Endothelial cell (in vitro differentiated cells): ENCODE data around the gene SHISA6. TPM values are rescaled to one million over a fixed set of nuclear protein-coding genes. Genes with fewer than 3 reads are reported as not detected.
"Not testable (repeated sequence)": the region's sequence is repeated elsewhere in the genome, so short reads cannot be mapped to it uniquely, and the experiment has no call there.

Experiments used
- DNase-seq: peaks from one replicate; pipeline ENCODE4 v3.0.0; 2021; ENCODE audit warnings: low spot score
- H3K27ac Mint-ChIP-seq: one replicate; pipeline ENCODE4 v1.8.0; 2021; ENCODE audit warnings: mixed read lengths, inconsistent platforms; ENCODE audit not compliant: unreplicated experiment
- H3K27me3 Mint-ChIP-seq: one replicate; pipeline ENCODE4 v1.8.0; 2021; ENCODE audit warnings: mild to moderate bottlenecking, moderate library complexity, mixed read lengths, inconsistent platforms; ENCODE audit not compliant: unreplicated experiment
- H3K36me3 Mint-ChIP-seq: one replicate; pipeline ENCODE4 v1.8.0; 2021; ENCODE audit warnings: mild to moderate bottlenecking, low read depth, mixed read lengths, inconsistent platforms; ENCODE audit not compliant: unreplicated experiment
- H3K4me1 Mint-ChIP-seq: one replicate; pipeline ENCODE4 v1.8.0; 2021; ENCODE audit warnings: mild to moderate bottlenecking, mixed read lengths, inconsistent platforms; ENCODE audit not compliant: unreplicated experiment
- H3K4me3 Mint-ChIP-seq: one replicate; pipeline ENCODE4 v1.8.0; 2021; ENCODE audit warnings: mild to moderate bottlenecking, mixed read lengths, inconsistent platforms; ENCODE audit not compliant: unreplicated experiment
- H3K9me3 Mint-ChIP-seq: one replicate; pipeline ENCODE4 v1.8.0; 2021; ENCODE audit warnings: mixed read lengths, inconsistent platforms; ENCODE audit not compliant: unreplicated experiment
- total RNA-seq: library from RNA; stranded (reverse); fragmentation: NEBNext Ultra II Directional; extraction: Animal tissue kit (Norgen Biotek cat#: 25700); gene quantifications from one replicate; pipeline ENCODE4 v1.2.1, GENCODE V29; 2021; ENCODE audit not compliant: unreplicated experiment
- TF ChIP-seq, protein P1 (sequence below): fragments of 200-600 bp; sonication (generic); IDR thresholded peaks from one replicate; pipeline ENCODE4 v1.5.0; 2021; ENCODE audit warnings: antibody characterized with exemption; ENCODE audit not compliant: unreplicated experiment

SHISA6 gene
- total RNA-seq, 1 donor from 2014 or later: not detected

DNA sequence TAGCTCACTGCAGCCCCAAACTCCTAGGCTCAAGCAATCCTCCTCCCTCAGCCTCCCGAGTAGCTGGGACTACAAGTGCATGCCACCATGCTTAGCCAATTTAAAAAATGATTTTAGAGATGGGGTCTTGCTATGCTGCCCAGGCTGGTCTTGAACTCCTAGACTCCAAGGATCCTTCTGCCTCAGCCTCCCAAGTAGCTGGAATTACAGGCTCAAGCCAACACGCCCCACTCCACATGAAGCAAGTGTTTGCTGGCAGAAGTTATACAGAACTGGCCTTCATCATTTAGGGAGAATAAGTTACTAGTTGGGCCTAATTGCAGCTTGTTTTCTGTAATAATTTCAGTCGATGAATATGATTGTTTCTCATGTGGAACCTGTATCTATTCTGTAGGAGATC lies 68.0 kb downstream of the SHISA6 start:
- Mint-ChIP-seq H3K36me3 (peaks cover 13% of the 10 kb centered on the region), H3K27ac (no peak overlapping the region), H3K9me3 (peaks cover 45% of the 10 kb centered on the region), H3K4me3 (no peak overlapping the region), H3K4me1 (no peaks in the 10 kb centered on the region), H3K27me3 (peaks cover 4% of the 10 kb centered on the region)
- DNase-seq: no peak
- TF ChIP-seq, protein P1, sequence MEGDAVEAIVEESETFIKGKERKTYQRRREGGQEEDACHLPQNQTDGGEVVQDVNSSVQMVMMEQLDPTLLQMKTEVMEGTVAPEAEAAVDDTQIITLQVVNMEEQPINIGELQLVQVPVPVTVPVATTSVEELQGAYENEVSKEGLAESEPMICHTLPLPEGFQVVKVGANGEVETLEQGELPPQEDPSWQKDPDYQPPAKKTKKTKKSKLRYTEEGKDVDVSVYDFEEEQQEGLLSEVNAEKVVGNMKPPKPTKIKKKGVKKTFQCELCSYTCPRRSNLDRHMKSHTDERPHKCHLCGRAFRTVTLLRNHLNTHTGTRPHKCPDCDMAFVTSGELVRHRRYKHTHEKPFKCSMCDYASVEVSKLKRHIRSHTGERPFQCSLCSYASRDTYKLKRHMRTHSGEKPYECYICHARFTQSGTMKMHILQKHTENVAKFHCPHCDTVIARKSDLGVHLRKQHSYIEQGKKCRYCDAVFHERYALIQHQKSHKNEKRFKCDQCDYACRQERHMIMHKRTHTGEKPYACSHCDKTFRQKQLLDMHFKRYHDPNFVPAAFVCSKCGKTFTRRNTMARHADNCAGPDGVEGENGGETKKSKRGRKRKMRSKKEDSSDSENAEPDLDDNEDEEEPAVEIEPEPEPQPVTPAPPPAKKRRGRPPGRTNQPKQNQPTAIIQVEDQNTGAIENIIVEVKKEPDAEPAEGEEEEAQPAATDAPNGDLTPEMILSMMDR: no peak

DNA sequence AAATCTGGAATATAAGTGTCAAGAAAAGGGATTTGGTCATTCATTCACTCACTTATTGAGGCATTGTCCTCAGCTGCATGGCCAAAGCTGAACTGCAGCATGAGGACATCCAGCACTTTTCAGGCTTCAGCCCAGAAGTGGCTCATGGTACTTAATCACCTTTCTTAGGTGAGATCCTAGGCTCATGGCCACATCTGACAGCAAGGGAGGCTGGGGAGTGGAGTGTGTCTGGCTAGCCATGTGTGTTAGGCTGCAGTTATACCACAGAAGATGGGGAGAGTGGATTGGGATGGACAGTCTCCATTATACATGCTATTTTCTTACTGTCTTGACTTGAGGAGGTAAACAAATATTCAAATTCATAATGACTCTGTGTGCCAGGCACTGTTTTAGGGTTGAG lies 68.8 kb downstream of the SHISA6 start:
- TF ChIP-seq, protein P1: no peak
- Mint-ChIP-seq H3K27ac (no peak overlapping the region), H3K4me1 (no peaks in the 10 kb centered on the region), H3K36me3 (peaks cover 9% of the 10 kb centered on the region), H3K27me3 (peaks cover 4% of the 10 kb centered on the region), H3K9me3 (peaks cover 45% of the 10 kb centered on the region), H3K4me3 (no peak overlapping the region)
- DNase-seq: no peak

- H3K27me3 Mint-ChIP-seq, H3K4me1 Mint-ChIP-seq, H3K4me3 Mint-ChIP-seq, H3K36me3 Mint-ChIP-seq, H3K27ac Mint-ChIP-seq, DNase-seq: not testable (repeated sequence)
- H3K9me3 Mint-ChIP-seq: peaks cover 27% of the 10 kb centered on the region
These were observed 75.4 kb downstream of the SHISA6 start for GRCh38 chr17:11316451-11316850.

- Mint-ChIP-seq H3K27me3 (no peaks in the 10 kb centered on the region), H3K4me3 (no peak overlapping the region), H3K27ac (no peak overlapping the region), H3K9me3 (peaks cover 24% of the 10 kb centered on the region), H3K4me1 (no peaks in the 10 kb centered on the region), H3K36me3 (no peaks in the 10 kb centered on the region)
- TF ChIP-seq, protein P1: no peak
- no peak for DNase-seq
These were observed 77.2 kb downstream of the SHISA6 start for GRCh38 chr17:11318207-11318606.

- Mint-ChIP-seq H3K4me1 (no peaks in the 10 kb centered on the region), H3K9me3 (peaks cover 19% of the 10 kb centered on the region), H3K27ac (no peak overlapping the region), H3K36me3 (no peaks in the 10 kb centered on the region), H3K27me3 (no peaks in the 10 kb centered on the region), H3K4me3 (no peak overlapping the region)
- TF ChIP-seq, protein P1: no peak
- no peak for DNase-seq
These were observed 78.9 kb downstream of the SHISA6 start for GRCh38 chr17:11319894-11320293.

- Mint-ChIP-seq H3K27ac (no peak overlapping the region), H3K4me3 (no peak overlapping the region), H3K27me3 (no peaks in the 10 kb centered on the region), H3K36me3 (peaks cover 4% of the 10 kb centered on the region), H3K4me1 (no peaks in the 10 kb centered on the region), H3K9me3 (peaks cover 28% of the 10 kb centered on the region)
- TF ChIP-seq, protein P1: no peak
- no peak for DNase-seq
These were observed 83.0 kb downstream of the SHISA6 start for GRCh38 chr17:11324021-11324420.
